AG09319 (cell line): ENCODE data around the gene UBE3D.

Source experiments
- DNase-seq: peaks from one replicate; pipeline ENCODE4 v3.0.0-alpha.2; 2010; ENCODE audit warnings: low read depth; ENCODE audit errors: extremely low read depth
- CTCF ChIP-seq: IDR thresholded peaks from 2 replicates; pipeline ENCODE4 v1.5.1; 2011; ENCODE audit warnings: low read depth, mild to moderate bottlenecking, inconsistent platforms, low read length, moderate library complexity

UBE3D gene

GRCh38 chr6:83071023-83071422 is 5.4 kb upstream of the UBE3D start:
- no peak for TF ChIP-seq CTCF
- DNase-seq: no peak

DNA sequence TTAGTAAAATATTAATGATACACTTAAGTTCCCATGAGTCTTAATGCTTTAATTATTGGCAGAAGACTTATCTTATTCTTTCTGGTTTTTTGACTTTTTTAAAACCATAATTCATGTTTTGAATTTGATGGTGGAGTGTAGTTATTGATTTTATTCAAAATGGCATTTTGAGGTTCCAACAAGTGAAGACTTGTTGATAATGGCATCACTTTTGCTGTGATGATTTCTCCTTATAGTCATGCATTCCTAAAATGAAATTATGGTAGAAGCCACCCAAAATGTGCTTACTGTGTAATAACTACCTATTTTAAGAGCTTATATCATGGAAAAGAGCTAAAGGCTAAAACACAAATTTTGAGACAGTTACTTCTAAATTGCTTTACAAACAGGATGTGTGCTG is 4.0 kb upstream of the UBE3D start:
- TF ChIP-seq CTCF: no peak
- no peak for DNase-seq

DNA sequence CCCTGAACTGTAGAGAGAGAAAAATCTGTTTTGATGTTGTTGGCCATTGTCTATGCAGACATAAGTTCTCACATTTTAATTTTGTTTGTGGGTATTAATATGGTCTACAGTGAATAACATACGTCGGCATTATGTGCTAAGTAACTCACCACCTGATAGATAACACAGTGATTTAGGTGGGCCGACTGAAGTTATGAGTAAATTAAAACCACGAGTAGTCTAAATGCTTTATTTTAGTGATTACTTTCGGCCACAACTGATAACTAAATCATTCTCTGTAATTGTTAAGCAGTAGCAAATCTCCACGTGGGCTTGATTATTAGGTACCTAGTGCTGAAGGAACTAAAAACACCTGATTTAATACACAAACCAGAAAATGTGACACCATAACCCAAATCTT is 3.0 kb upstream of the UBE3D start:
- no peak for TF ChIP-seq CTCF
- no peak for DNase-seq

GRCh38 chr6:83067448-83068439 is 2.1 kb upstream of the UBE3D start, which contains the start of gene DOP1A:
DOP1A (plus strand) TSS chr6:83067671; CDS start chr6:83096978, 29,307 bp downstream.
- TF ChIP-seq CTCF: peak; percentile 99
- peak; percentile 82 for DNase-seq

DNA sequence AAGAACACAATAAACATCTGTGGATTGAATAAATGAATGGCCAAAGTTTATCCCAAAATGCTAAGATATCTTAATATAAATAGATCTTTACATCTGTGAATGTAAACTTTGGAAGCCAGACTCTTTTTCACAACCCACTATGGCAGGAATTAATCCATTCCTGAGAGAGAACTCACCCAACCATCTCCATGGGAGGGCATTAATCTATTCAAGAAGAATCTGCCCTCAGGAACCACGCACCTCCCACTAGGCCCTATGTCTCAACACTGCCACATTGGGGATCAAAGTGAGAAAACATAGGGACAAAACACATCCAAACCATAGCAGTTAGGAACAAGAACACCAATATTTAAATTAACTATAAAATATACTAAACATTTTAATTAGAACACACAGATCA is 3.4 kb downstream of the UBE3D start:
- no peak for DNase-seq
- TF ChIP-seq CTCF: no peak

GRCh38 chr6:83061190-83061589 is 4.5 kb downstream of the UBE3D start:
- no peak for TF ChIP-seq CTCF
- no peak for DNase-seq

DNA sequence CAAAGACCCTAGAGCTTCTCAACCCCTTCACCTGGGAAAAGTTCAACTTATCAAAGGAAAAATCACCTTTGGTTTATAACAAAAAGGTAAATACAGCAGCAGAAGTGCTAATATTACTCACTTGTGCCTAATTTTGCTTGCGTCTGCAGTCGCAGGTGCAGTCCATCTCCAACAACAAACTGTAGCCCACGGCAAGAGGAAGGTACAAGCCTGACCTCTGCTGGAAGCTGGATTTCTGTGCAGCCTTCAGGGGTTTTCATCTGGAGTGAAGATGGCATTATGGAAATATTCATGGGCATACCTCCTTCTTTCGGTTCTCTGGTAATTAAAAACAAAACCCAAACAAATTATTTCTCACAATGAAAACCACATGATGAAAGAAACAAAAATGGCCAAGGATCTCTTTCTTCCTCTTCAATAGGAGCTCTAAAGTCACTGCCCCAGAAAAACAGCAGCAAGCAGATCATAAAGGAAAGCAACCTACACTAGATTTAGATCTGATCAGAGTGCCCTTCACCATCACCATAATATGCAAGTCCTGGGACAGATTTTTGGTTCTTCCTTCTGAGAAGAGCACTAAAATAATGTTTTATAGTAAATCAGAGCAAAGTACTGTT is 7.8 kb downstream of the UBE3D start:
- TF ChIP-seq CTCF: peak; percentile 91
- peak; percentile 22 for DNase-seq
